Stimulated activated CD4-positive, alpha-beta T cell treated with anti-CD3 and anti-CD28 coated beads, Interleukin-4, amount 100 ng/mL, for 4 hours (primary cell): Measurements from ENCODE around the gene PHKG1.
"Not testable (repeated sequence)": the region's sequence is repeated elsewhere in the genome, so short reads cannot be mapped to it uniquely, and the experiment has no call there.

Source experiments
- DNase-seq, 2 experiments: peaks; one replicate each; pipeline ENCODE4 v3.0.0-alpha.2; 2020

PHKG1 gene

DNA sequence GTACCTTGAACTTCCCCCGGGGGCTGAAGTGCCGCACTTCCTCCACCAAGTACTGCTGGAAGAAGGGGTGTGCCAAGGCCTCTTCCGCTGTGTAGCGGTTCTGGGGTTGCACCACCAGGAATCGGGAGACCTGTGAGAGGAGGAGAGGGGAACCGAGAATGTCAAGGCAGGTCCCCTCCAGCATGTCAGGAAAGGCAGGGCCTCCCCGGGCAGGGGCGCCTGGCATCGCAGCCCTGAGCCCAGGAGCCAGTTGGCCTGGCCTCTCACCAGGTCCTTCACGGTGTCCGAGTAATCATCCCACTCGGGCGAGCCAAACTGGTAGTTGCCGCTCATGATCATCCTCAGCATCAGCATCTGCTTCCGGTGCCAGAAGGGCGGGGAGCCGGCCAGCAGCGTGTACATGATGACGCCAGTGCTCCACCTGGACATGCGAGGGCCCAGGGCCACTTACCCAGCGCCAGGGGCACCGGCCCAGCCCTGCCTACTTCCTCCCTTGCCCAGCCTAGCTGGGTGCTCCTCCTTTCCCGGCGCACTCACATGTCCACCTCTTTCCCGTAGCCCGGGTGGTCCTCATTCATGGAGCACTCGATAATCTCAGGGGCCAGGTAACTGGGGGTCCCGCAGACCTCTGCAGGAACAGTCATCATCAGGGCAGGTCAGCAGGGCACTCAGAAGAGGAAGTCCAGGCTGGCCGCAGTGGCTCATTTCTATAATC, 11.0 kb downstream of the PHKG1 start:
- no peak for DNase-seq

DNA sequence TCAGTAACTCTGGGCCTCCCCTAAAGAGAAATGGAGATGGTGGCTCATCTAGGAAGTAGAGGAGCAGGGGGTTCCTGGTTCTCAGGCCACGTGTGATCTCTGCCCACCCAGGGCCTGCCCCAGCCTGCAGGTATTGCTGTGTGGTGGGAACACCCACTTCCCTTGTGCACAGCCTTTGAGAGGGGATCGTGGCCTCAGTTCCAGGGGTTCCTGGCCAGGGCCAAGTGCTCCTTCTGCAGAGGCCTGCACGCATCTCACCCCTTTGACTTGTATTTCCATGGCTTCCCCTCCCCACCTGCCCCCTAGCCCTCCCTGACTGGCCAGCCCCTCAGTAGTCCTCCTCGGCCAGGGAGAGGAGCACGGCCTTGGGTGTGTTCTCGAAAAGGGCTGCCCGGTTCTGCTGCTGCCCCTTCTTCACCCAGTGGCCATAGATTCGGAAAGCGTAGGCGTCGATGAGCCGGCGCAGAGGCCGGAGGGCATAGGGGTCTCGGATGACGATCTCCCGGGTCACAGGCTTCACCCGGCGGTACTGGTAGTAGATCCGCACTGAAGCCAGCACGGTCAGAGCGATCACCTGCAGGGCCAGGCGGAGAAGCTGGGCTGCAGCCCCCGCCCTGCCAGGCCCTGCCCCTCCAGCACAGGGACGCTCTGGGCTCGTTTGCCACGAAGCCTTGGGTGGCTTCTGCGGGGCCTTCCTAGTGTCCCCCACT, 11.9 kb downstream of the PHKG1 start:
- not testable (repeated sequence) for DNase-seq

DNA sequence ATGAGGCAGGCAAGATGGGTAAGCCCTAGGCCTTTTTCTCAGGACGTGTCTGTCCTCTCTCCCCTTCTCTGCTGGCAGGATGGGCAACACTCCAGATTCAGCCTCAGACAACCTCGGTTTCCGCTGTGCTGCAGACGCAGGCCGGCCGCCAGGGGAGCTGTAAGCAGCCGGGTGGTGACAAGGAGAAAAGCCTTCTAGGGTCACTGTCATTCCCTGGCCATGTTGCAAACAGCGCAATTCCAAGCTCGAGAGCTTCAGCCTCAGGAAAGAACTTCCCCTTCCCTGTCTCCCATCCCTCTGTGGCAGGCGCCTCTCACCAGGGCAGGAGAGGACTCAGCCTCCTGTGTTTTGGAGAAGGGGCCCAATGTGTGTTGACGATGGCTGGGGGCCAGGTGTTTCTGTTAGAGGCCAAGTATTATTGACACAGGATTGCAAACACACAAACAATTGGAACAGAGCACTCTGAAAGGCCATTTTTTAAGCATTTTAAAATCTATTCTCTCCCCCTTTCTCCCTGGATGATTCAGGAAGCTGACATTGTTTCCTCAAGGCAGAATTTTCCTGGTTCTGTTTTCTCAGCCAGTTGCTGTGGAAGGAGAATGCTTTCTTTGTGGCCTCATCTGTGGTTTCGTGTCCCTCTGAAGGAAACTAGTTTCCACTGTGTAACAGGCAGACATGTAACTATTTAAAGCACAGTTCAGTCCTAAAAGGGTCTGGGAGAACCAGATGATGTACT, 13.1 kb downstream of the PHKG1 start:
- no peak for DNase-seq

DNA sequence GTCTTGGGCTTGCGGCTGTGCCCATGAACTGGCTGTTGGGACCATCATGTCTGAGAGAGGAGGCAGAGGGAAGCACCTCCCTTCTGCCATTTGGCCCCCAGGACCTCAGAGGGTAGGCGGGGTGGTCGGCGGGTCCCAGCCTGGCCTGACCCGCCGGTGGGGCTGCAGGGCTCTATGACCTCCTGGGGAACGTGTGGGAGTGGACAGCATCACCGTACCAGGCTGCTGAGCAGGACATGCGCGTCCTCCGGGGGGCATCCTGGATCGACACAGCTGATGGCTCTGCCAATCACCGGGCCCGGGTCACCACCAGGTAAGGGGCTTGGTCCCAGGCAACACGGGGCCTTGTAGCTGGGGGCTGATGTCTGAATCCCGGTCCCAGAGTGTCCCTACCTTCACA, 14.6 kb downstream of the PHKG1 start:
- no peak for DNase-seq

DNA sequence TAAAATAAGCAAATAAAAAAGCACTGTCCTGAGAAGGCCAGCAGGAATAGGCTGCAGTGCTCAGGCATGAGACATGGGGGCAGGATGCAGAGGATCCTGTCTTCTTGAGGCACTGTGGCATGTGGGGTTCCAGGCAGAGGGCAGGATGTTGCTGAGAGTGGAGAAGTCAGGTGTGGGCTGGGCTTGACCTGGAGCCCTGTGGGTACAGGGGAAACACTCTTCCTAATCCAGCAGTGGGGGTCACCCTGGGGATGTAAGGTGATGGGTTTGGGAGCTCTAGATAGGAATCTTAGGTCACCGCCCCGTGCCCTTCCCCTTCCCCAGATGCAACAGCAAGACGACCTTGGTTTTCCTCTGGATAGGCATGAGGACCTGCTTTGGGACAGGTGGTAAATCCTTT, 15.1 kb downstream of the PHKG1 start:
- DNase-seq, result no peak

DNA sequence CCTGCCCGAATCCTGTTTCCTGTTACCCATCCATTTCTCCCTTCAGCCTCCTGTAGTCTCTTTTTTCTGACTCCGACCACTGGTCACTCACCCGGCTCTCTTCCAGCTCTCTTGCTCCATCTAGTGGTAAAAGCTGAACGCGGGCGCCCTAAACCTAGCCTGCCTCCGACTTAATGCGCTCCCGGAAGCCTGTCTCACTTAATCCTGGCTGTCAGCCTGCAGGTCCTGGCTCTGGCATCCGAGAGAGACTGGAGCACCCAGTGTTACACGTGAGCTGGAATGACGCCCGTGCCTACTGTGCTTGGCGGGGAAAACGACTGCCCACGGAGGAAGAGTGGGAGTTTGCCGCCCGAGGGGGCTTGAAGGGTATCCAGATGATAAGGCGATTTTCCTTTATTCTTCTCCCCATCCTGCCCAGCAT, 18.4 kb downstream of the PHKG1 start:
- peak; percentile 48 to 57 for DNase-seq

DNA sequence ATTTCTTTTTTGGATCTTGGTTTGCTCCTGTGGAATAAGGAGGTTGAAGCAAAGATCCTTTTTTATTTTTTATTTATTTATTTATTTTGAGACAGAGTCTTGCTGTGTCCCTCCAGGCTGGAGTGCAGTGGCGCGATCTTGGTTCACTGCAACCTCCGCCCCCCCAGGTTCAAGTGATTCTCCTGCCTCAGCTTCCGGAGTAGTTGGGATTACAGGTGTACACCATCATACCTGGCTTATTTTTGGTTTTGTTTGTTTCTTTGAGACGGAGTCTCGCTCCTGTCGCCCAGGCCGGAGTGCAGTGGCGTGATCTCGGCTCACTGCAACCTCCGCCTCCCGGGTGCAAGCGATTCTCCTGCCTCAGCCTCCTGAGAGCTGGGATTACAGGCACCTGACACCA, 26.4 kb downstream of the PHKG1 start:
- DNase-seq, result not testable (repeated sequence)

DNA sequence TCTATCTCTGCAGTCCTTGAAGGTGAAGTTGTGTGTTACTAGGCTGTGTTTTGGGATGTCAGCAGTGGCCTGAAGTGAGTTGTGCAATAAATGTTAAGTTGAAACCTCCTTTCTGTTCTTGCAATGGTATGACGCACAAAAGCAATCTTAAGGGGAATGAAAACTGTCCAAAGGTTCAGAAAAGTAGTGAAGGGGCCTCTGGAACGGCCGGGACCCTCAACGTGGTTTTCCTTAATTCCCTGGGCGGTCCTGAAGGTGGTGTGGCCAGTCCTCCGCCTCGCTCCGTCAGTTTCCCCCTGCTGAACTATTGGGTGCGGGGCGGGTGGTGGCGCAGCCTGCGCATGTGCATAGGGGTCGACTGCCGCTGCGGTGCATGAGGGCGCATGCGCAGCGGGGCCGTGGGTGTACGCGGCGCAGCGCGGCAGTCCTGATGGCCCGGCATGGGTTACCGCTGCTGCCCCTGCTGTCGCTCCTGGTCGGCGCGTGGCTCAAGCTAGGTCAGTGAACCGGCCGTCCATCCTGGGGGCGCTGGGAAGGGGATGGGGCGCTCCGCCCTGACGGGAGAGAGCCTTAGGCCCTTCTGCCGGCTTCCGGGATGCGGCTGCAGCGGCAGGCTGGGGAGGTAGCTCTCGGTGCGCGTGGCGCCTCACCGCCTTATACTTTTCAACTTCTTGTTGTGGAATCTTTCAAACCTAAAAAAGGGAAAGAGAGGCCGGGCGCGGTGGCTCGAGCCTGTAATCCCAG, 28.7 kb downstream of the PHKG1 start, which contains the start of gene SUMF2:
SUMF2 (plus strand) TSS at position 405 of the 744 bp plus-strand sequence; CDS start at position 431, 26 bp downstream.
- peak; percentile 87 to 92 for DNase-seq

DNA sequence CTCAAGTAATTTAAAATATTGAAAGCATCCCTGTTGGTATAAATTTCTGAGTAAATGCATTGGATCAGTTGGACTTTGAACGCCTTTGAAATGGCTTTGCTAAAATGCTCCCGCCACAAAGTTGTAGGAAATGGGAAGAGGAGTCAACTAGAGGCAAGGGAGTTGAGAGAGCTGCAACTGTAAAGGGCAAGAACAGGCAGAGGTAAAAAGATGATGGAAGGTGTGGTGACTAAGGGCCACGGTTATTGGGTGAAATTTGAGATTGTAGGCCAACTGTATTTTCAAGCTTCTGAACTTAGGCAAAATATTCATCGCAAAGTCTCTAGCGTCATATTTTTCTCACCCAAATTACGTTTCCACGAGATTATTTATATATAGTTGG, 29.3 kb downstream of the PHKG1 start:
- DNase-seq, result no peak

DNA sequence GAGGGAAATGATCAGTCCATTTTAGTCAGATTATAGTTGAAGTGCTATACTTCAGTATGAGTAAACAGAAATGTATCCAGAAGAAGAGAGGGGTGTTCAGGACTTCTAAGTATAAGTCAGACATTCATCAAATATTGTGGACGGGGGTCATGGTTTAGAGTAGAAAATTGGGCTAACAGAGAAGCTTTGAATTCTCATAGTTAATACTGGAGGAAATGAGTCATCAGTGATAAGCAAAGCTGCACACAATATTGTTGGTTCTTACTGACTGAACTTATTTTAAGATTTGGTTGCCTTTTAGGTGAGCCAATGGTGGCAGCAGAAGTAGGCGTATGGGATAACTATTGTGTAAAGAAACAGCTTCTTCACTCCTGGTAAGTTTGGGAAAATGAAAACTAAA, 30.4 kb downstream of the PHKG1 start:
- DNase-seq, result no peak

DNA sequence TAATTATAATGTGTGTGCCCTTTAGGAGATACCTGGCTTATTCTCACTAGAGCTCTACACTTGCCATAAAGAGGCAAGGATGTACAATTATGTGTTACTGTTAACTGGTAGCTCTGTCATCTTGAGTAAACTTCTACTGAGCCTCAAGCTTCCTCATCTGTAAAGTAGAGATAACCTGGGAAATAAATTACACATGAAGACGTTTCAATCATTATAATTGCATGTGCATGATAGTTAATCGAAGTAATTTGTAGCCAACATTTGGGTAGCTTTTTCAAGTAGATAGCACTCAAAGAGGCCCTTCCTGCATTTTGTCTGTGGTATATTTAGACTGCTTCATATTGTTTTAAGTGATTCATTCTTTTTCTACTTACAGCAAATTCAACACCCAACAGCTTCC, 38.8 kb downstream of the PHKG1 start:
- no peak for DNase-seq

DNA sequence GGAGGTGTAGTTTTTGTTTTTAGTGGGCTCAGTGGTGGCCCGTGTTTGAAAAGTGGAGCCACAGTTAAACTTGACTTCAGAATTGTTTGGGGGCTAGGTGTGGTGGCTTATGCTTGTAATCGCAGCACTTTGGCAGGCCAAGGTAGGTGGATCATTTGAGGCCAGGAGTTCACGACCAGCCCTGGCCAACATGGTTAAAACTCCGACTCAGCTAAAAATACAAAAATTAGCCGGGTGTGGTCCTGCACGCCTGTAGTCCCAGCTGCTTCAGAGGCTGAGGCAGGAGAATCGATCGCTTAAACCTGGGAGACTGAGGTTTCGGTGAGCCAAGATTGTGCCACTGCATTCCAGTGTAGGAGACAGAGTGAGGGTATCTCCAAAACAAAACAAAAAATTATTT, 39.4 kb downstream of the PHKG1 start:
- no peak for DNase-seq

DNA sequence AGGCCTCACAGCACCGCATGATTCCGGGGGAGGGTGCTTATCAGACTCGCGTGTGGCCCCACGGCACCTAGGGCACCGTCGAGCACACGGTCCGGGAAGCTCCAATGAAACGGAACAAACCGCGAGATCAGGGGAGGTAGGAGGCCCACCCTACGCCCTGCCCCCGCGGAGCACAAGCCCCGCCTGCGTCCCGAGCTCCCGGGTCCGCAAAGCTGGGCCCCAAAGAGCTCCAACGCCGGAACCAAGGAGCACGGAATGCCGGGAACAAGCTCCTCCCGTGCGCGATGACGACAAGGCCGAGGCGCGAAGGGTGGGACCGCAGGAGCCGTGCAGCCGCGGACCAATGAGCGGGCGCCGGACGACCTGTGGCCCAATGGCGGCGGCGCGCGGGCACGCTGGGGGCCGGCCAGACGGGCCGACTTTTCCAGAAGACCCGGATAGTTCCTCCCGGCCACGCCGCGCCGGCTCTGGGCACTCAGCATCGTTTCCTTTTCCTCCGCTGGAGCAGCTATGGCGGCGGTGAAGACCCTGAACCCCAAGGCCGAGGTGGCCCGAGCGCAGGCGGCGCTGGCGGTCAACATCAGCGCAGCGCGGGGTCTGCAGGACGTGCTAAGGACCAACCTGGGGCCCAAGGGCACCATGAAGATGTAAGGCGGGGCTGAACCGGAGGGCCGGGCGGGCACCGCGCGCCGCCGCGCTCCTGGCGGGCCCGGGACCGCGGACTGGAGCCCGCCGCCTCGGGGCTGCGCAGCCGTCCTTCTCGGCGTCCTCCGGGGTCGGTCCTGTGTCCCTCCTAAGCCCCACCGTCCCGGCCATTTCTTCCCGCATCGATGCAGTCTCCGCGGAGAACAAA, 41.2 kb downstream of the PHKG1 start, which contains the start of the genes CCT6A and PSPH:
CCT6A (plus strand) TSS at position 427 of the 853 bp plus-strand sequence; CDS start at position 511, 84 bp downstream.
PSPH (minus strand) TSS at position 106 of the 853 bp plus-strand sequence. CDS start 30,232 bp downstream, outside the sequence.
- peak; percentile 94 for DNase-seq

DNA sequence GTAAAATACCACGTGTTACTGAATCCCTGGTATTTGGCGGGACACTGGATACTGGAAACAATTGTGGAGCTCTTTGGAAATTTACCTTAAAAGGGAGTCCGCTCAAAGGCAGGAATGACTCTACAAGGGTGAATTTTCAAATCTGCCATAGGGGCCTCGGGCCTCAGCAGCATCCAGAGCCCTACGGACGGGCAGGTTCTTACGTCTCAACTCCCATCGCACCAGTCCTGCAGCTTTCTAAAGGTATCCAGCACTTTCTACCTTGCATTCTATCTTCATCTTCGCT, 41.8 kb downstream of the PHKG1 start:
- DNase-seq, result no peak

DNA sequence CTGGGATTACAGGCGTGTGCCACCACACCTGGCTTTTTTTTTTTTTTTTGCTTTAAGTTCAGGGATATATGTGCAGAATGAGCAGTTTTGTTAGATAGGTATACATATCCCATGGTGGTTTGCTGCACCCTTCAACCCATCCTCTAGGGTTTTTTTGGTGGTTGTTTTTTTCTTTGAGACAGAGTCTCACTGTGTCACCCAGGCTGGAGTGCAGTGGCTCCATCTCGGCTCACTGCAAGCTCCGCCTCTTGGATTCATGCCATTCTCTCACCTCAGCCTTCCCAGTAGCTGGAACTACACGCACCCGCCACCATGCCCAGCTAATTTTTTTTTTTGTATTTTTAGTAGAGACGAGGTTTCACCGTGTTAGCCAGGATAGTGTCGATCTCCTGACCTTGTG, 44.0 kb downstream of the PHKG1 start:
- not testable (repeated sequence) for DNase-seq

DNA sequence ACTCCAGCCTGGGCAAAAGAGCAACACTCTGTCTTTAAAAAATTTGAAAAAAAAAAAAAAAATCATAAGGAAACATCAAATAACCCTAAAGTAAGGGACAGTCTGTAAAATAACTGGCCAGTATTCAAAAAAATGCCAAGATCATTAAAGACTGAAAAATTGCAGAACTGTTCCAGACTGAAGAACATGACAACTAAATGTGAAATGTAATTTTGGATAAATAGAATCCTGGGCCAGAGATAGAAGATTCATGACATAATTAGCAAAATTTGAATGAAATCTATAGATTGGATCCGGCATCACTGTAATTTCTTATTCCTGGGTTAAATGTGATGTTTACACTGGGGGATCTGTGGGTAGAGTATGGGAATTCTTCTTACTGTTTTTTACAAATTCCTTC, 44.5 kb downstream of the PHKG1 start:
- no peak for DNase-seq

DNA sequence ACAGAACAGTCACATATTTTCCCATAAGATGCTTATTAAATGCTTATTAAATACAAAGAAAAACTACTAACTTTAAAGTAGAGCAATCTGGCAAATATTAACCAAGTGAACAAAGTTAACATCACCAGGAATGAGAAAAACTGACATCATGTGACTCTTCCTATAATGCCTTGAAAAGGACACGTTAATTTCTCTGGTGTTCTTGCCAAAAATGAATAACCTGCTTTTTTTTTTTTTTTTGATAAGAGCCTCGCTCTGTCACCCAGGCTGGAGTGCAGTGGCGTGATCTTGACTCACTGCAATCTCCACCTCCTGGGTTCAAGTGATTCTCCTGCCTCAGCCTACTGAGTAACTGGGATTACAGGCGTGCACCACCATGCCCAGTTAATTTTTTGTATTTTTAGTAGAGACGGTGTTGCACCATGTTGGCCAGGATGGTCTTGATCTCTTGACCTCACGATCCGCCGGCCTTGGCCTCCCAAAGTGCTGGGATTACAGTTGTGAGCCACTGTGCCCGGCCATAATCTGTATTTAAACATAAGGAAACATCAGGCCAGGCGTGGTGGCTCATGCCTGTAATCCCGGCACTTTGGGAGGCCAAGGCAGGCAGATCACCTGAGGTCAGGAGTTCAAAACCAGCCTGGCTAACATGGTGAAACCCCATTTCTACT, 45.2 kb downstream of the PHKG1 start:
- DNase-seq, result not testable (repeated sequence)

DNA sequence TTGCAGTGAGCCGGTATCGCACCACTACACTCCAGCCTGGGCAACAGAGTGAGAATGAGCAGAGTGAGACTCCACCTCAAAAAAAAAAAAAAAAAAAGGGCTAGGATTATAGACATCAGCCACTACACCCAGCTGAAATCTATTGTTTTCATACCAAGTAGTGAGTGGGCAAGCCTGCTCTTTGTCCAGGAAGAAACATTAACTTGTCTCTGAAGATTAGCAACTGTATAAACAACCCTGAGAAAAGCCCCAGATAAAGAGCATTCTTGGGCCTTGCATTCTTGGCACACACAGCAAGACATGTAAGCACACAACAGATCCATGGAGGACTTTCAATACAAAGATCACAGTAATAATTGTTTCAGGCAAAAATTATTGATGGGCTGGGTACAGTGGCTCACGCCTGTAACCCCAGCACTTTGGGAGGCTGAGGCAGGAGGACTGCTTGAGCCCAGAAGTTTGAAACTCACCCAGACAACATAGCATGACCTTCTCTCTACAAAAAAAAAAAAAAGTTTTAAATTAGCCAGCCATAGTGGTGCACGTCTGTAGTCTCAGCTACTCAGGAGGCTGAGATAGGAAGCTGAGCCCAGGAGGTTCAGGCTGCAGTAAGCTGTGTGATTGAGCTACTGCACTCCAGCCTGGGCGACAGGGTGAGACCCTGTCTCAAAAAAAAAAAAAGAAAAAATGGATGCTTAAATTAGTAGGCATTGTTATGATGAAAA, 45.9 kb downstream of the PHKG1 start:
- DNase-seq, result no peak

DNA sequence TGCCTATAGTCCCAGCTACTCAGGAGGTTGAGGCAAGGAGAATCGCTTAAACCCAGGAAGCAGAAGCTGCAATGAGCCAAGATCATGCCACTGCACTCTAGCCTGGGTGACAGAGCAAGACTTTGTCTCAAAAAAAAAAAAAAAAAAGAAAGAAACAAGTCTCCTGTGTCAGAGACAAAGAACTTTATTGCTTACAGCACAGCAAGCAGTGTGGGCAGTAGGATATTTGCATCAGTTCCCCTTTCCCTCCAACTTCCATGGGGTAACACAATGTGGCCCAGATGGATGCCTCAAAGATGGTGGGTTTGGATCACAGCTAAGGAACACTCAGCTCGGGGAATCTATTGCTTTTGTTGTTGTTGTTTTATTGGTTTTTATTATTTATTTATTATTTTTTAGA, 47.0 kb downstream of the PHKG1 start:
- not testable (repeated sequence) for DNase-seq

DNA sequence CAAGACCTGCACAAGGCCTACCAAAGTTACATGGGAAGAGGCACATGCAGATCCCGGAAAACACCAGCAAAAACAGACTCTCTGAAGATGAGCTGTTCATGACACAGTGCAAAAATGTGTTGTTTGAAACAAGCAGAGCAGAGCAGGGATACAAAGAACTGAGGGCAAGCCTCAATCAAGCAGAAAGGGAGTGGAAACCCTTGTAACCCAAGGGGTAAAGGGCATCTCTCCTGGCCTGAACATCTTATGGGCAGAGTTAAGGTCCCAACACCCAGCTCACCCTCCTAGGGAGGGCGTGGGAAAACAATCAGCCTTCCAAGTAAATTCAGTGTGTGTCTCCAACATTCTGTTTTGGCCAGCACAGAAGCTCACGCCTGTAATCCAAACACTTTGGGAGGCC, 52.0 kb downstream of the PHKG1 start:
- no peak for DNase-seq
